Large intestine (tissue), 3 donors: ENCODE results near the gene UNC13B. TPM values are rescaled to one million over a fixed set of nuclear protein-coding genes. Genes with fewer than 3 reads are reported as not detected.
A peak's percentile ranks its signal among the peaks of the same experiment; 100 is the strongest.

ENCODE experiments used
- DNase-seq, 2 donors: peaks; one replicate each; pipeline versions ENCODE4 v3.0.0 to v3.0.0-alpha.2; 2013
- H3K27ac ChIP-seq: one replicate; pipeline ENCODE4 v1.5.1; 2013; ENCODE audit warnings: low read length
- H3K27me3 ChIP-seq: 2 replicates; pipeline ENCODE4 v1.6.1; 2013; ENCODE audit warnings: low read length; ENCODE audit not compliant: control insufficient read depth, insufficient read depth
- H3K36me3 ChIP-seq: 2 replicates; pipeline ENCODE4 v1.6.1; 2013; ENCODE audit warnings: low read length; ENCODE audit not compliant: control insufficient read depth, insufficient read depth
- H3K4me1 ChIP-seq: one replicate; pipeline ENCODE4 v1.6.1; 2013; ENCODE audit warnings: low read length; ENCODE audit not compliant: control insufficient read depth, insufficient read depth
- H3K4me3 ChIP-seq: one replicate; pipeline ENCODE4 v1.5.1; 2013; ENCODE audit warnings: low read length
- H3K9me3 ChIP-seq: one replicate; pipeline ENCODE4 v1.6.1; 2013; ENCODE audit warnings: mild to moderate bottlenecking, low read depth, low read length, moderate library complexity; ENCODE audit not compliant: control insufficient read depth
- WGBS: methylation state at CpG from one replicate; pipeline ENCODE4 v1.1.5; 2013; ENCODE audit warnings: low lambda C conversion rate; ENCODE audit not compliant: insufficient coverage; 5-methylcytosine and 5-hydroxymethylcytosine counted together
- polyA plus RNA-seq: library from polyadenylated mRNA; unstranded; fragments of 120-200 nt; gene quantifications from one replicate; pipeline ENCODE4 v1.2.1, GENCODE V29; 2013

Gene UNC13B
- polyA plus RNA-seq, 1 donor = 33.1 TPM

DNA sequence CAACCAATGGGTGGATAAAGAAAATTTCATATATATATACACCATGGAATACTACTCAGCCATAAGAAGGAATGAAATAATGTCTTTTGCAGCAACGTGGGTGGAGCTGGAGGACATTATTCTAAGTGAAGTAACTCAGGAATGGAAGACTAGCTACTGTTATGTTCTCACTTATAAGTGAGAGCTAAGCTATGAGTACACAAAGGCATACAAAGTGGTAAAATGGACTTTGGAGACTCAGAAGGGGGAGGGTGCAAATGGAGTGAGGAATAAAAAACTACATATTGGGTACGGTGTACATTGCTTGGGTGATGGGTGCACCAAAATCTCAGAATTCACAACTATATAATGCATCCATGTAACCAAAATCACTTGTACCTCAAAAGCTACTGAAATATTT lies 260.9 kb downstream of the UNC13B start:
- WGBS = 100% methylated on average over 1 of the region's 2 CpGs
- H3K9me3 ChIP-seq = no peaks in the 10 kb centered on the region

GRCh38 chr9:35423499-35423898 lies 261.7 kb downstream of the UNC13B start:
- Histone ChIP-seq H3K27me3 (no peaks in the 10 kb centered on the region), H3K27ac (peak overlapping the region; percentile 39), H3K9me3 (no peaks in the 10 kb centered on the region), H3K36me3 (no peaks in the 10 kb centered on the region), H3K4me1 (no peaks in the 10 kb centered on the region), H3K4me3 (no peak overlapping the region)
- no CpG with 5 or more reads among the region's 2 CpGs for WGBS
- peak in 1 of 2 donors; percentile 67 for DNase-seq

More for the DNA sequence above, 260.9 kb downstream of the UNC13B start:
- H3K4me3 ChIP-seq = no peak overlapping the region
- no peaks in the 10 kb centered on the region for H3K4me1 ChIP-seq
- no peaks in the 10 kb centered on the region for H3K36me3 ChIP-seq
- DNase-seq = no peak
- no peak overlapping the region for H3K27ac ChIP-seq
- no peaks in the 10 kb centered on the region for H3K27me3 ChIP-seq

- H3K36me3 ChIP-seq = no peaks in the 10 kb centered on the region
- no peaks in the 10 kb centered on the region for H3K4me1 ChIP-seq
- H3K27ac ChIP-seq = no peak overlapping the region
- H3K27me3 ChIP-seq = no peaks in the 10 kb centered on the region
- no peaks in the 10 kb centered on the region for H3K9me3 ChIP-seq
- DNase-seq = no peak
- no peak overlapping the region for H3K4me3 ChIP-seq
- 95% methylated on average over 3 of the region's 7 CpGs for WGBS
Observed at GRCh38 chr9:35424356-35425352, 262.8 kb downstream of the UNC13B start.

DNA sequence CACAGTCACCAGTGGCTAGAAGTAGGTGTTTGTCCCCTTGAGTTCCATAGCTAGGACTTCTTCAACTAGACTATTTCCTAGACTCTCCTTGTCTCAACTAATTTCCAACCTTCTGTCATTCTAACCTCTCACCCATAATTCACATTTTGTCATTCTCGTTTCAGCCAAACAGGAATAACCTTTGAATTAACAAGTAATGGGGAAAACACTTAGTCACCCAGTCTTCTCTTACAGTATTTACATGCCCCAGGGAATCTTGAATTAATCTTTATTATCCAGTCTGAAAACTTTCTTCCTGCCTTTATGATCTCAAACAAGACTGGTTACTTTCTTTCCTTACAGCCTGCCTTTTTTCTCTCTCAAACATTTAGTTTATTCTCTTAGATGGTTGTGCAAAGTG lies 264.8 kb downstream of the UNC13B start:
- H3K9me3 ChIP-seq = no peaks in the 10 kb centered on the region
- no peak overlapping the region for H3K4me3 ChIP-seq
- peak in 1 of 2 donors; percentile 29 for DNase-seq
- 11% methylated on average over 1 of the region's 1 CpG for whole genome bisulfite sequencing
- H3K27ac ChIP-seq = no peak overlapping the region
- no peaks in the 10 kb centered on the region for H3K36me3 ChIP-seq
- no peaks in the 10 kb centered on the region for H3K27me3 ChIP-seq
- no peaks in the 10 kb centered on the region for H3K4me1 ChIP-seq

GRCh38 chr9:35431467-35431866 lies 269.7 kb downstream of the UNC13B start:
- Histone ChIP-seq H3K27me3 (no peaks in the 10 kb centered on the region), H3K4me1 (no peaks in the 10 kb centered on the region), H3K4me3 (no peak overlapping the region), H3K9me3 (no peaks in the 10 kb centered on the region), H3K27ac (no peak overlapping the region), H3K36me3 (no peaks in the 10 kb centered on the region)
- DNase-seq = no peak
- no CpG with 5 or more reads among the region's 1 CpG for WGBS

- Histone ChIP-seq H3K9me3 (no peaks in the 10 kb centered on the region), H3K4me1 (no peaks in the 10 kb centered on the region), H3K27me3 (no peaks in the 10 kb centered on the region), H3K27ac (no peak overlapping the region), H3K4me3 (no peak overlapping the region), H3K36me3 (no peaks in the 10 kb centered on the region)
- WGBS = 100% methylated on average over 1 of the region's 2 CpGs
- no peak for DNase-seq
Observed at GRCh38 chr9:35432076-35432475, 270.3 kb downstream of the UNC13B start.

DNA sequence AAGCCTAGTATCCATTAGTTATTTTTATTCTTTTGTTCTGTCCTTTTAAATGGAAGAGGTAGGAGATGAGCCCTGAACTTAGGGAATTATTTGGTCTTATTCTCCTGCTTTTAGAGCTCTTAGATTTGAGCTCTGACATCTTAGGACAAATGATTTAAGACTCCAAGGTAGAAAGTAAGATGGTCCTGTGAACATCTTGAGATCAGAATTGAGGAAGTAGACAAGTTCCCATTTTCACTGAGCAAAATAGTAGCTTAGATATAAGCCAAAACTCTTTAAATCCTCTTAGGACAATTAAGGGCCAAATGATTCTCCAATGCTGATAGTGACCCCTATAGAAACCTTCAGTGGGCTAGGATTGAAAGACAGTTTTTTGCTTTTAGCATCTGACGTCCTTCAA lies 275.1 kb downstream of the UNC13B start:
- H3K4me1 ChIP-seq = no peaks in the 10 kb centered on the region
- H3K9me3 ChIP-seq = no peaks in the 10 kb centered on the region
- H3K27ac ChIP-seq = no peak overlapping the region
- no peak for DNase-seq
- no peak overlapping the region for H3K4me3 ChIP-seq
- whole genome bisulfite sequencing = 80% methylated on average over 1 of the region's 1 CpG
- H3K36me3 ChIP-seq = no peaks in the 10 kb centered on the region
- no peaks in the 10 kb centered on the region for H3K27me3 ChIP-seq

GRCh38 chr9:35446012-35446411 lies 284.2 kb downstream of the UNC13B start:
- no peak for DNase-seq
- Histone ChIP-seq H3K36me3 (no peaks in the 10 kb centered on the region), H3K4me3 (no peak overlapping the region), H3K27me3 (no peaks in the 10 kb centered on the region), H3K4me1 (no peaks in the 10 kb centered on the region), H3K27ac (no peak overlapping the region), H3K9me3 (no peaks in the 10 kb centered on the region)
- no CpG with 5 or more reads among the region's 3 CpGs for WGBS

DNA sequence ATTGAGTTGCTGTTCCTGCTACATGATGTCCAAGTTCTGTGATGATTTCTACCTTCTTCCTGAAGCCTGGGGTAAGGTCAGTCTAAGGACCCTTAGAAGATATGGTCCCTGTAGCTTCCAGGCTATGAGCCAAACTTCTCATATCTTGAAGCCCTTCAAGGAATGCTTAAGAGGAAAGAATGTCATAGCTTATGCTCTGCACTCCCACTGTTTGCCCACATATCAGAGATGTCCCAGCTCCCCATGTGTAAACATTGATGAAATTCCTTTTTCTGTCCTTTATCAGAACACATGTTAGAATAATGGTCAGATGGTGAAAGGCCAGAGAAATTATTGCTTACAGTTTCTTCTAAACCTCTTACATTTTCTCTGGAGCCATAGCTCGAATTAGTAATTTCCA lies 286.7 kb downstream of the UNC13B start:
- H3K4me1 ChIP-seq = no peaks in the 10 kb centered on the region
- no peak overlapping the region for H3K4me3 ChIP-seq
- H3K27me3 ChIP-seq = no peaks in the 10 kb centered on the region
- H3K9me3 ChIP-seq = no peaks in the 10 kb centered on the region
- H3K27ac ChIP-seq = no peak overlapping the region
- no peaks in the 10 kb centered on the region for H3K36me3 ChIP-seq
- WGBS = no CpG with 5 or more reads among the region's 1 CpG
- no peak for DNase-seq

DNA sequence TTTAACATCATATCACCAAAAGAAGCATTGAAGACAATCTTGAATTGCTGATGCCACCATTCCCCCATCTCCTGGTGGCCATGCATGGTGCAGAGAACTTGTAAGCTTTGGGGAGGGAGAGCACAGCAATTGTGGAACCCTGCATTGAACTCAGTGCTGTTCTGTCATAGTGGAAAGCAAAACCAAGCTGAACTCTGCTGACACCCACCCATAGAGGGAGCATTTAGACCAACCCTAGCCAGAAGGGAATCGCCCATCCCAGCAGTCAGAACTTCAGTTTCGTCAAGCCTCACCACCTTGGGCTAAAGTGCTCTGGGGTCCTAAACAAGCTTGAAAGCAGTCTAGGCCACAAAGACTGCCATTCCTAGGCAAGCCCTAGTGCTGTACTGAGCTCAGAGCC lies 290.7 kb downstream of the UNC13B start:
- no peak overlapping the region for H3K4me3 ChIP-seq
- DNase-seq = no peak
- no peaks in the 10 kb centered on the region for H3K27me3 ChIP-seq
- no peaks in the 10 kb centered on the region for H3K9me3 ChIP-seq
- no CpG with 5 or more reads among the region's 2 CpGs for WGBS
- no peak overlapping the region for H3K27ac ChIP-seq
- H3K4me1 ChIP-seq = no peaks in the 10 kb centered on the region
- H3K36me3 ChIP-seq = no peaks in the 10 kb centered on the region

DNA sequence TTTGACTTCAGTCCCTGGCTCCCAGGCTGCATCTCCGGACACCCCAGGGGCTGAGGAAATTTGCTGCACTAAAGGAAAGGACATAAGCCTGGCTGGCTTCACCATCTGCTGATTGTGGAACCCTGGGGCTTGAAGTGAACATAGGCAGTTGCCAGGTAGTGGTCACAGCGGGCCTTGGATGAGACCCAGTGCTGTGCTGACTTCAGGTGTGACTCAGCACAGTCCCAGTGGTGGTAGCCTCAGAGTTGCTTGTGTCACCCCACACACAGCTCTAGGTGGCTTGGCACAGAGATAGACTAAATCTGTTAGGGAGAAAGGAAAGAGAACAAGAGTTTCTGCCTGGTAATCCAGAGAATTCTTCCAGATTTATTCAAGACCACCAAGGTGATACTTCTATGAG lies 292.0 kb downstream of the UNC13B start:
- H3K4me1 ChIP-seq = no peaks in the 10 kb centered on the region
- H3K27ac ChIP-seq = no peak overlapping the region
- DNase-seq = no peak
- H3K9me3 ChIP-seq = no peaks in the 10 kb centered on the region
- H3K36me3 ChIP-seq = no peaks in the 10 kb centered on the region
- no CpG with 5 or more reads among the region's 2 CpGs for WGBS
- no peak overlapping the region for H3K4me3 ChIP-seq
- H3K27me3 ChIP-seq = no peaks in the 10 kb centered on the region
